Measurements from ENCODE around the gene BPIFA2. TPM values are rescaled to one million over a fixed set of nuclear protein-coding genes. Genes with fewer than 3 reads are reported as not detected.

The BPIFA2 gene, protein sequence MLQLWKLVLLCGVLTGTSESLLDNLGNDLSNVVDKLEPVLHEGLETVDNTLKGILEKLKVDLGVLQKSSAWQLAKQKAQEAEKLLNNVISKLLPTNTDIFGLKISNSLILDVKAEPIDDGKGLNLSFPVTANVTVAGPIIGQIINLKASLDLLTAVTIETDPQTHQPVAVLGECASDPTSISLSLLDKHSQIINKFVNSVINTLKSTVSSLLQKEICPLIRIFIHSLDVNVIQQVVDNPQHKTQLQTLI
- total RNA-seq = not detected in 2 replicates

GRCh38 chr20:33167859-33168258 is at the start of gene BPIFA2:
BPIFA2 (plus strand) TSS chr20:33168159; CDS start chr20:33169146, 987 bp downstream.

DNA sequence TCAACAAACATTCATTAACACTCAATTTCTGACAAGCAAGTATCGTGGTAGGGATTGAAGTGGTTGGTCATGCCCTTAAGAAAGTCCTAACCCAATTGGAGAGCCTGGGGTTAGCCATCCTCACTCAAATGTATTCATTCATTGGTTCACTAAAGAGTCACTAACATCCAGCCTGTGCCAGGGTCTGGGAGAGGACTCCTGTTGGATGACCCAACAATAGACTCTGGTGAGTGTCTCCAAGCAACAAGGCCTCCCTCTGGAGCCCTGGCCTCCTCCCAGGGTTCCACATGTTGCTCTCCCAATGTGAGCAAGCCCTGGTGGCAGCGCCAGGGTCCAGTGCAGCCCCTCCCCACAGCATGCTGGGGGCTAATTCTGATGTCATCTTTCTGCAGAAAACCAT is 49.1 kb downstream of the BPIFA2 start, which contains the start of gene BPIFA3:
BPIFA3 (plus strand) TSS at position 301 of the 400 bp plus-strand sequence. CDS start 185 bp downstream, outside the sequence.

Other genes with a start within 250 kb of the BPIFA2 start
- gene SUN5, start 163.7 kb upstream of the BPIFA2 start, total RNA-seq = not detected in 2 replicates
- gene BPIFB2, start 160.5 kb upstream of the BPIFA2 start, total RNA-seq = not detected in 2 replicates
- not detected in 2 replicates for gene BPIFB6, start 136.5 kb upstream of the BPIFA2 start, total RNA-seq
- not detected in 2 replicates for gene BPIFB3, start 114.3 kb upstream of the BPIFA2 start, total RNA-seq
- gene BPIFB4, start 88.5 kb upstream of the BPIFA2 start, total RNA-seq = not detected in 2 replicates
- gene BPIFA3, start 49.2 kb downstream of the BPIFA2 start, total RNA-seq = not detected in 2 replicates
- gene BPIFA1, start 67.8 kb downstream of the BPIFA2 start, total RNA-seq = not detected in 2 replicates
- gene BPIFB1, start 115.1 kb downstream of the BPIFA2 start, total RNA-seq = not detected in 2 replicates
- gene CDK5RAP1, start 233.4 kb downstream of the BPIFA2 start, total RNA-seq = 19.9 TPM in 2 replicates

Data from vein endothelial cell (primary cell).